Putamen (tissue), 1 donor: ENCODE results near the gene ADORA2A.

Experiments
- DNase-seq: peaks from one replicate; pipeline ENCODE4 v3.0.0-alpha.2; 2016; ENCODE audit warnings: low spot score

The ADORA2A gene

DNA sequence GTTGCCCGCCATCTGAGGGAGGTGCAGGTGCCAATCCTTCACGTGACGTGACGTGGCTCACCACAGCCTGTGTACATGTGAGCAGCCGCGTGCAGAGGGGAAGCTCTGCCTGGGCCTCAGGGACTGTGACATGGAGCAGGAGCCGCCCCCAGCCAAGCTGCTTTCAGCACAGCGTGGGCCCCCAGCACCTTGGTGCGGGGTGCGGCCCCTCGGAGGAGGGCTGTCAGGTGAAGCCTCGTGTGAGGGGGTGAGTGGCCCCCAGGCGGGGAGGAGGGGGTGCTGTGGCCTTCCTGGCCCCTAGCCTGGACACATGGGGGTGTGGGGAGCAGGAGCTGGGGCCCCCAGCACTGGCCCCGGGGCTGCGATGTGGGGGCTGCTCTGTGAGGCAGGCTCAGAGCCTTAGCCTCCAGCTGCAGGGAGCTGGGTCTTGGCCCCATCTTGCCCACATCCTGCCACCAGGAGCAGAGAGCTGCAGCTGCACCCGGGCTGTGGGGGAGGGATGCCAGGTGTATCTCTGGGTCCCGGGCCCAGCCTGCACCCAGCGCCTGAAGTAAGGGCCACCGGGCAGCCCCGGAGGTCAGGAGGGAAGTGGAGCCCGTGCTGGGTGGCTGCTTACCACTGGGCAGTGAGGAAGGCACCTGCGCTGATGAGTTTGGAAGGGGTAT, at the start of gene ADORA2A:
Gene ADORA2A, plus strand, starts transcription at position 100 of the 665 bp plus-strand sequence. CDS start 5,806 bp downstream, outside the sequence.
- DNase-seq, result peak; percentile 65

DNA sequence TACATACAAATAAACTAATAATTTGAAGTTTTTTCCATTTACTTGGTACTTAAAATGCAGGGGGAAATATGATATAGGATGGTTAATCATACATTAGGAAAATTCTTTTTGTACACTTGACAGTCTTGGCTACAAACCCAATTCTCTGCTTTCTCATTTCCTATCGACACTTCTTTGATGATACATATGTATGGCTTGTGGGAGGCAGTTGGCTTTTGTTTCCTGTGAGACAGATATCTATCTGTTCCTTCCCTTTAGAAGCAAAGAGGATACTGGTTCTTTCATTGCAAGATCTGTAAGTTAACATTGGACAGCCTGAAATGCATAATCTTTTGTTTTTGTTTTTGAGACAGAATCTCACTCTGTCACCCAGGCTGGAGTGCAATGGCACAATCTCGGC, 47.9 kb upstream of the ADORA2A start:
- DNase-seq, result no peak

- no peak for DNase-seq
Observed at GRCh38 chr22:24380220-24380904, 47.0 kb upstream of the ADORA2A start.

- no peak for DNase-seq
Observed at GRCh38 chr22:24380905-24381230, 46.5 kb upstream of the ADORA2A start.

DNA sequence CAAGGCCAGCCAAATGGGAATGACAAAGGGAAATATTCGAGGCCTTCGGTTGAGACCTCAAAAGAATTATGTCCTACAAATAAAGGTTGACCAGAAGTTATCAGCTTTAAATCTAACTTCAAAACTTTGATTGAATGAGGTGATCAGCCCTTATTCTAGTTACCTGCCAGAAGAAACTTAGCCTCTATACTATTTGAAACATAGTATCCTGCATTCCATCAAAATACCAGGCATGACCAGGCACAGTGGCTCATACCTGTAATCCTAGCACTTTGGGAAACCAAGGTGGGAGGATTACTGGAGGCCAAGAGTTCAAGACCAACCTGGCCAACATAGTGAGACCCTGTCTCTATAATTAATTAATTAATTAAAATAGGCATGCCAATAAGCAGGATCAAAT, 44.3 kb upstream of the ADORA2A start:
- DNase-seq, result no peak

- DNase-seq, result no peak
Observed at GRCh38 chr22:24384131-24384530, 43.3 kb upstream of the ADORA2A start.

GRCh38 chr22:24386937-24387471, 40.4 kb upstream of the ADORA2A start:
- no peak for DNase-seq

DNA sequence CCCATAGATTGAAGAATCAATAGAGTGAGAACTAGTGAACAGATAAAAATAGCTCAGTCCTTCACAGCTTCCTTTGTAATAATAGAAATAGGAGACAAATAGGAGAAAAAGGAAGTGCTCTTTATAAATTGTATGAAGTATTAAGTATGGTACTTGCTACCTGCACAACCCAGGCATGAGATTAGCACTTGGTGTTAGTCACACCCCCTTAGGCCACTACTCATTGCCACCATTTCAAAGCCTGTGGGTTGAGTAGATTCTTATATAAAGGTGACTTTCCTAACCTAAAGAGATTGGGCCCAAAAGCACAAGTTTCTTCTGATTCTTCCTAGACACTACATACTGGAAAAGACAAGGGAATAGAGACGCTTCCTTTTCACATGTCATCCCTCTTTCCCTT, 37.7 kb upstream of the ADORA2A start:
- no peak for DNase-seq

- no peak for DNase-seq
Observed at GRCh38 chr22:24390156-24390555, 37.2 kb upstream of the ADORA2A start.

GRCh38 chr22:24390576-24390975, 36.8 kb upstream of the ADORA2A start:
- DNase-seq, result no peak

DNA sequence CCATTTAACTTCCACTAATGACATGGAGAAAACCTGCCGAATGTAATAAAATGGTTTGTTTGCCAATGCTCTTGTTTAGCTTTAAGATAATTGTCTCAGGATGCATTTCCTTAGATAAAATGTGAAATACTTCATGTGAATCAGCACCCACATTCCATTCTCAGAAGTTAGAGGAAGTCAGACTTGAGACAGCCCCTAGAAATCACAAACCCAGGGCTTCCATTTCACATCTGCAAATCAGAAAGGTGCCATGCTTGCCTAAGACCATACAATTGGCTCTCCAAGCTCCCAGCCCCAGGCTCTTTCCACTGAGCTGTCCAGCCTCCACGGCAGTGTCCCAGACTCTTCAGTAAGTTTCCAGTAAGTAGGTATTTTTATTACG, 35.6 kb upstream of the ADORA2A start:
- no peak for DNase-seq

DNA sequence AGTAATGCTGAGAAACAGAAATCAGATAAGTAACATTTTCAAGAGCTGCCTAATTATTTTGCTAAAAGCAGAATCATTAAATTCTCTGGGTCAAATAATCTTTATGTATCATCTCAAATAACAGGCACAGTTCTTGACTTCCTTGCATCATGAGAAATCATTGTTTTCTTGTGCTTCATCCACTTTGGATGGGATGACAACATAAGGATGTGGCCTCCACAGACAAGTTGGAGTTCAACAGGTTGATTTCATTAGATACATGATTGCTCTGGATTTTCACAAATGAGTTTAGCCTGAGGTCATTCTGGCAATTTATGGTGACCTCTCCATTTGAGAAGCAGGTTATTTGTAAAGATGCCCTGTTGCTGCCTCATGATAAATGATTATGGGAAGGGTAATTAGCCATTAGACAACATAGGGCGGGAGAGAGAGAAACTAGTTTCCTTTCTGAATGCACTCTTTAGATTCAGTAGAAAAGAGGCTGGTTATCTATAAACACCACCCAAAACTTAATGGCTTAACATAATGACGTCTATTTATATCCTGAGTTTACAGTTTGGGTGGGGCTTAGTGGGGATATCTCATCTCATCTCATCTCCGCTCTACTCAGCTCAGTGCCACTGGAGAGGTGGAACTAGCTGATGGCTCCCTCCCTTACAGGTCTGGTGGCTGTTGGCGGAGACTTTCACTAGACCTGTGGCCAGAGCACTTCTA, 35.0 kb upstream of the ADORA2A start:
- no peak for DNase-seq

DNA sequence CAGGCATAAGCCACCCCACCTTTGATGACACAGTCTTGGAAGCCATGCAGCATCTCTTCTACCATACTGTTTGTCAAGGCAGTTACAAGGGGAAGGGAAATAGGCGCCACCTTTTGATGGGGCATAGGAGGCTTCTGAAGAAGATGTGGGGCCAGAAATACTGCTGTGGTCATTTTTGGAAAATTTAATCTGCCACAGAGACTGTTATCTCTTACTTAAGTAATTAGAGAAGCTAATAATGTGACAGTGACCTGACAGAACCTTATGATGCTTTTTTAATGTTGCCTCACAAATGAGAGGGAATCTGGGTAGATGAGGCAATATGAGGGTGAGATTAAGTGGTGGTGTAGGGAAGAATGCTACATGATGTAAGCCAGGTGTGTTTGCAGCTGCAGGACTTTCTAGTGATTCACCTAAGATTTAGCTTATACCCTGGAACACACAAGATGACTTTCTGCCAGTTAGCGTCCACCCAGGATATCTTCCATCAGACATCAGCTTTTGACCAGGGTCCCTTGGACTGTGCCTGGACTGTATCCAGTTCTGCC, 34.3 kb upstream of the ADORA2A start:
- no peak for DNase-seq

- no peak for DNase-seq
Observed at GRCh38 chr22:24393848-24394247, 33.6 kb upstream of the ADORA2A start.

- DNase-seq, result no peak
Observed at GRCh38 chr22:24394254-24394653, 33.1 kb upstream of the ADORA2A start.

DNA sequence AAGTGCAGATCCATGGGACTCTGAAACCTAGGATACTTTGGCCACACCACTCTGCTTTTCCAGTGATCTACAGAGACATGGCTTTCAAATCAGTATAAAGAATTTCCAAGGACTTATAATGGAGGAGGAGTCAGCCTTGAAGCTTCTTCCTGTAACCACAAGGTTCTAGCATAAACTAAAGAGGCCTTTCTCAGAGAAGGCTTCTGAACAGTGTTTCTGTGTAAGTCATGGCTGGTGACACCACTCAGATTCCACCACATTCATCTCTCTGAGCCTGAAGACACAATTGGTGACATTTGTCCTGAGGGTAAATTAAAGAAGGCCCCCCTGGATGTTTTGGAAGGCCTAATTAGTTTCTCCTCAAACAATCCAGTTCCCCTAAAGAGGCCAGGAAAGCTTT, 29.0 kb upstream of the ADORA2A start:
- DNase-seq, result no peak

DNA sequence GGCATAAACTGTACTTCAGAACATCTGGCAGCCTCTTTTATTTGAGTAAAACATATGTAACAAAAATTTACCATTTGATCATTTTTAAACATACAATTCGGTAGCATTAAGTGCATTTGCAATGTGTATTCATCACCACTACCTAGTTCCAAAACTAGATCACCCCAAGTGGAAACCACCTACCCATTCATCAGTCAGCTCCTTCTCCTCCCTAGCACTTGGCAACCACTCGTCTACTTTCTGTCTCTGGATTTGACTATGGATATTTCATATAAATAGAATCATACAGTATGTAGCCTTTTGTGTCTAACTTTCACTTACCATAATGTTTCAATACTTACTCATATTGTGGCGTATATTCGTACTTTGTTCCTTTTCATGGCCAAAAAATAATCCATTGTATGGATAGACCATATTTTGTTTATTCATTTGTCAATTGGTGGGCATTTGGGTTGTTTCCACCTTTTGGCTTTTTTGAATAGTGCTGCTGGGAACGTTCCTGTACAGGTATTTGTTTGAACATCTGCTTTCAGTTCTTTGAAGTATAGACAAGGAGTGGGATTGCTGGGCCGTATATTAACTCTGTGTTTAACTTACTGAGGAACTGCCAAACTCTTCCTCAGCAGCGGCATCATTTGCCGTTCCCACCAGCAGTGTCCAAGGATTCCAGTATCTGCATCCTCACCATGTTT, 27.2 kb upstream of the ADORA2A start:
- no peak for DNase-seq

- DNase-seq, result no peak
Observed at GRCh38 chr22:24400726-24401596, 26.4 kb upstream of the ADORA2A start.

GRCh38 chr22:24401931-24402367, 25.4 kb upstream of the ADORA2A start:
- DNase-seq, result no peak

- DNase-seq, result no peak
Observed at GRCh38 chr22:24402460-24403192, 24.8 kb upstream of the ADORA2A start.
